ENCODE results near the gene TBC1D2.

Gene TBC1D2

DNA sequence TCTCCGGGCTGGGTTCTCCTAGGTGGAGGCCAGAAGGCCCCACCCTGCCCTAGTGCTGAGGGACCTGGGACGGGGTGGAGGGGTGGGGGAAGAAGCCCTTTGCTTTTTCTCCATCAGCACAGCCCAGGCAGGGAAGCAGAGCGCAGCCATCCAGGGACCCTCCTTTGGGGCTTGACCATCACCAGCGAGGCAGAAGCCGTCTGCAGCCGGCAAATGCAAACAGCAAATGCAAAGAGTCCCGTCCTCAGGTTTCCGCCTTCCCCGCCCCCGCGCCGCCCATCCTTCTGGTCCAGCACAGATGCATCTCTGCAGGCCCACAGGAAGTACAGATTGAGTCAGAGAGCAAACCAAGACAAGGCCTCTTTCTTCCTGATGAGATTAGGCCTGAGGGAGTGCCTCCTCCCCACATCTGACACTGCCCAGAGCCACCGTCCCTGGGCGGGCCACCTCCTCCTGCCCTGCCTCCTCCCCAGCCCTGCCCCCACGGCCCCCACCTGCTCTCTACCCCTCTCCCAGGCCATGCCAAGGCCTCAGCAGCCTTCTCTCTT lies 86.4 kb downstream of the TBC1D2 start:
- DNase-seq (ENCODE audit: low read depth), result no peak

DNA sequence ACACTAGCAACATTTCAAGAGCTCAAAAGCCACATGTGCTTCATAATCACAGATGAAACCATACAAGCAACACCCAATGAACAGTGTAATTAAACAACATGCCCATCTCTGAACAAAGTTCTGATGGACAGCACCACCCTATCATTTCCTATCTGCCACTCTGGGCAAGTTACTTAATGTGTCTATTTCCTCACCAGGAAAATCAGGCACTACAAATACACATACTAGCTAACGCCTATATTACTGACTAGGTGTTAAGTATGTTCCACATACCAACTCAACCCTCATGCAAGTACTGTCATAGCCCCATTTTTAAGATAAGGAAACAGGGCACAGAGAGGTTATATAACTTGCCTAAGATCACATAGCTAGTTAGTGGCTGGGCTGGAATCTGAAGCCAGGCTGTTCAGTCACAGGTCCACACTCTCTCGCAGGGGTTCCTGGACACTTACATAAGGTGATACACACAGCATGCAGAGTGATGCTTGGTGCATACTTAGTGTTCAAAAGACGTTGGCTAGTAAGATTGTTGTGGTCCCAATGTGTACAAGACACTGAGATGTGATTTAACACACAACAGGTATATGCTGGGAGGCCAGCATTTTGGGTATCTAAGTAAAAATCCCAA lies 87.2 kb downstream of the TBC1D2 start:
- DNase-seq (ENCODE audit: low read depth), result no peak

DNA sequence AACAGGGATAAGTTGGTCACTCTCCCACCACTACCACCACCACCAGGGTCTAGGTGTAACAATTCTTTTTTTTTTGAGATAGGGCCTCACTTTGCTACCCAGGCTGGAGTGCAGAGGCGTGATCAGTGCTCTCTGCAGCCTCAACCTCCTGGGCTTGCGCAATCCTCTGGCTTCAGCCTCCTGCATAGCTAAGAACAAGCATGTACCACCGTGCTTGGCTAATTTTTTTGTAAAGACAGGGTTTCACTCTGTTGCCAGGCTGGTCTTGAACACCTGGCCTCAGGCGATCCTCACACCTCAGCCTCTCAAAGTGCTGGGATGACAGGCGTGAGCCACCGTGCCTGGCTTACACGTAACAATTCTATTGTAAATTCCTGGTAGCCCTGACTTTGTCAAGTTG lies 90.5 kb downstream of the TBC1D2 start:
- no peak for DNase-seq (ENCODE audit: low read depth)

GRCh38 chr9:98162613-98163012 lies 92.8 kb downstream of the TBC1D2 start:
- DNase-seq (ENCODE audit: low read depth), result no peak

DNA sequence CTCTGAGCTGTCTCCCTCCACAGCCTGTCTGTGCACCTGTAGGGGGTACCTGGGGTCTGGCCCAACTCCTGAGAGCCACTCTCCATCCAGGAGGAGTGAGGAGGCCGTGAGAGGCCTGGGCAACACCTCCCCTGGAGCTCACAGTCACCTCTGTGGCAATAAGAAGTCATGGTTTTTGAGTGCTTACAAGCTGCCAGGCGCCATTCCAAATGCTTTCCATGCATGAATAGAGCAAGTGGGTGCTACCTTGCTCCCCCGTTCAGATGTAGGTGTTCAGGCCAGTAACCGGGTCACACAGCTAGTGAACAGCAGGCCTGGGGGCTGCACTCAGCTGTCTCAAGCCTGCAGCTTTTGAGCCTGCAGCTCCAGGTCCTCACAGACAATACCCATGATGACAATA lies 93.6 kb downstream of the TBC1D2 start:
- DNase-seq (ENCODE audit: low read depth), result no peak

DNA sequence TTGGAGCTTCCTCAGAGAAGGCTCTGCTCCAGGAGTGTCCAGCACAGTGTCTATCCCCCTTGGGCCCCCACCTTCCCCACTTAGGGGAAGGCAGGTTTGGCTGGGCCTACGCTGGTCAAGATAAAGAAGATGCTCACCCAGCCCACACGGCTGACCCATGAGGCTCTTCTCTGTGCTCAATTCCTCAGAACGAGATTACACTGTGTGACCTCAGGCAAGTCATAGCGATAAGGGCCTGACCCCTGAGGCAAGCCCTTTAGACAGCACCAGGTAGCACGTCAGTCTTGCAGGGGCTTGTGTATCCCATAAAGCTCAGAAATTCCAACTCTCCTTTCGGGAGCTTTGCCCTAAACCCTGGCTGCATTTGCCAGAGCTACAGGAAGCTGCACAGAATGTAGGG lies 95.7 kb downstream of the TBC1D2 start:
- no peak for DNase-seq (ENCODE audit: low read depth)

DNA sequence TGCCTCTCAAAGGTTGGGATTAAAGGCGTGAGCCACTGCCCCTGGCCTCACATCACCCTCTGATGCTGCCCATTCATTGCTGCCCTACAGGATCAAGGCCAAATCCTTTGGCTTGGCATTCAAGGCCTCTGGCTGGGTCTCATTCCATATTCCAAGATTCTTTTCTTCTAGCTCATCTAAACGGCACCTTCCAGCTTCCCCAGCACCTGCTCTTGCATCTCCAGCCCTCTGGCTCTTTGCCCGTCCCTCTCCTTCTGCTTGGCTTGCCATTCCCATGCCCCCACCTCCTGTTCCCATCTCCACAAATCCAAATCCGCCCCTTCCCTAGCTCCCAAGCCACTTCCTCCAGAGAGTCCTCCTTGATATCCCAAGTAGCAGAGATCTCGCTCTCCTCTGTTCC lies 96.1 kb downstream of the TBC1D2 start:
- no peak for DNase-seq (ENCODE audit: low read depth)

- no peak for DNase-seq (ENCODE audit: low read depth)
Measured at GRCh38 chr9:98158071-98158831, 97.2 kb downstream of the TBC1D2 start.

GRCh38 chr9:98157372-98157771 lies 98.1 kb downstream of the TBC1D2 start:
- no peak for DNase-seq (ENCODE audit: low read depth)

GRCh38 chr9:98154678-98155077 lies 100.8 kb downstream of the TBC1D2 start:
- DNase-seq (ENCODE audit: low read depth), result no peak

DNA sequence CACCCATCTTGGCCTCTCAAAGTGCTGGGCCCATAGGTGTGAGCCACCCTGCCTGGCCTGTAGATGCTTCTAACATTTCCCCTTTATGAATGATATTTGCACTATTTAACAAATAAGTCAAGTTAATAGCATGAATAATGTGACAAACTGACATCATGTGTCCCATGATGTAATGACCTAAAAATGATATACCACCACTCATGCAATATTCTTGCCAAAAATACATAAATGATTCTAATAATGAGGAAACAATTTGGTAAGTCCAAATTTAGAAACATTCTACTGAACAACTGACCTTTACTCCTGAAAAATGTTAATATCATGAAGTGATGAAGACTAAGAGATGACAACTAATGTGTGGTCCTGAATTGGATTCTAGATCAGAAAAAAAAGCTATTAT lies 102.9 kb downstream of the TBC1D2 start:
- no peak for DNase-seq (ENCODE audit: low read depth)

DNA sequence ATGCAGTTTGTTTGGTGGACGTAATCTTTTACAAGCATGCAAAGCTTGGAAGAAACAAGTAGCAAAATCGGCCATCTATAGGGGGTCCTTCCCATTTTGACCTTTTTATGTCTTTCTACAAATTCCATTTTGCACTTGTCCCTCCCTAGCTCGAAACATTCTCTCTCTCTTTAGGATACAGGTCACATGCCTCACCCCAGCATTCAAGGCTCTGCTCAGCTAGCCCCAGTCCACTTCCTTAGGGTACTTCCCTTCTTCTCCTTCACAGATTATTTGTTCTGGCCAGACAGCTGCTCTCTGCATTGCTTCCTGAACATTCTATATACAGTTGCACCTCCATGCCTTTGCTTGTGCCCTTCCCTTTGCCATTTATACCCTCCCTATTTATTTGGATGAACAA lies 104.7 kb downstream of the TBC1D2 start:
- DNase-seq (ENCODE audit: low read depth), result no peak

GRCh38 chr9:98150164-98150563 lies 105.3 kb downstream of the TBC1D2 start:
- no peak for DNase-seq (ENCODE audit: low read depth)

GRCh38 chr9:98149422-98149821 lies 106.0 kb downstream of the TBC1D2 start:
- no peak for DNase-seq (ENCODE audit: low read depth)

Measured in GM04504 (cell line).